ENCODE results near the gene MCRS1.

MCRS1 gene

GRCh38 chr12:49558526-49558925, 9.4 kb downstream of the MCRS1 start:
- POLR2A ChIA-PET = interaction anchor here (0.5 kb wide), 1 partner anchor 50 kb away, joined by 7 read pairs; no protein-coding TSS in a partner anchor
- Histone ChIP-seq H3K9me3 (ENCODE audit: control insufficient read depth, insufficient read depth, low read depth, low read length) (no peaks in the 10 kb centered on the region), H3K27ac (ENCODE audit: extremely low read depth, low read depth, low read length) (no peak overlapping the region), H3K4me1 (ENCODE audit: control insufficient read depth, insufficient read depth, low read length) (no peaks in the 10 kb centered on the region), H3K4me3 (ENCODE audit: low read depth, low read length) (no peak overlapping the region), H3K36me3 (ENCODE audit: control insufficient read depth in 2 of 2, insufficient read depth in 1 of 2, low read length in 2 of 2) (peaks cover 11 to 76% of the 10 kb centered on the region in 2 experiments)
- no peak for TF ChIP-seq ZNF223 (tag by site-specific recombination; IDR thresholded peaks at IDR 0.05)
- no peak for TF ChIP-seq ZSCAN16 (tag by site-specific recombination; IDR thresholded peaks at IDR 0.05)
- TF ChIP-seq ZNF792 (tag by site-specific recombination; IDR thresholded peaks at IDR 0.05) = no peak
- TF ChIP-seq, protein P1, sequence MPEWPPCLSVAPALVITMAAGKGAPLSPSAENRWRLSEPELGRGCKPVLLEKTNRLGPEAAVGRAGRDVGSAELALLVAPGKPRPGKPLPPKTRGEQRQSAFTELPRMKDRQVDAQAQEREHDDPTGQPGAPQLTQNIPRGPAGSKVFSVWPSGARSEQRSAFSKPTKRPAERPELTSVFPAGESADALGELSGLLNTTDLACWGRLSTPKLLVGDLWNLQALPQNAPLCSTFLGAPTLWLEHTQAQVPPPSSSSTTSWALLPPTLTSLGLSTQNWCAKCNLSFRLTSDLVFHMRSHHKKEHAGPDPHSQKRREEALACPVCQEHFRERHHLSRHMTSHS (tag by site-specific recombination; IDR thresholded peaks at IDR 0.05) = no peak
- TF ChIP-seq ZNF449 (tag by site-specific recombination; IDR thresholded peaks at IDR 0.05) = no peak
- TF ChIP-seq GLIS1 (tag by site-specific recombination; IDR thresholded peaks at IDR 0.05) = no peak
- CTCF ChIA-PET = interaction anchor here (0.7 to 4.1 kb wide), 3 partner anchors 22 to 199 kb away, joined by 3 to 15 read pairs (median 4); no protein-coding TSS in a partner anchor

DNA sequence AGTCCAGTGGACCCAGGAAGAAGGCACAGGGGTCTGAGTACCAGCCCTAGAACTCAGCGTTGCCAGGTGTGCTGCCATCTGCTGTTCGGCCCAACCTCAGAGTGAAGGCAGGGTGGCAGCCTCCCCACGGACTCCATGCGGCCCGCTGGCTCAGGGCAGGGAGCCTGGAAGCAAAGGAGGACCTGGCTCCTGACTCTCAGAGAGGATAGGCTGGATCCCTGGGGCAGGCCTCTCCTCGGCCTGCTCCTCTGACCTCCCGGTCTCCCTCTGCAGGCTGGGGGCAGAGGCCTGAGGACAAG, 10.1 kb downstream of the MCRS1 start:
- POLR2A ChIA-PET = interaction anchor here (0.5 to 1.7 kb wide), 3 partner anchors 11 to 49 kb away, joined by 3 to 7 read pairs (median 7); partner anchors contain the start of gene MCRS1
- no peaks in the 10 kb centered on the region for H3K9me3 ChIP-seq (ENCODE audit: control insufficient read depth, insufficient read depth, low read depth, low read length)
- H3K4me1 ChIP-seq (ENCODE audit: control insufficient read depth, insufficient read depth, low read length) = no peaks in the 10 kb centered on the region
- H3K36me3 ChIP-seq (ENCODE audit: control insufficient read depth in 2 of 2, insufficient read depth in 1 of 2, low read length in 2 of 2) = peaks cover 11 to 69% of the 10 kb centered on the region in 2 experiments
- no peak overlapping the region for H3K27ac ChIP-seq (ENCODE audit: extremely low read depth, low read depth, low read length)
- CTCF ChIA-PET = interaction anchor here (0.7 to 4.1 kb wide), 2 partner anchors 23 to 199 kb away, joined by 4 to 15 read pairs; no protein-coding TSS in a partner anchor
- no peak overlapping the region for H3K4me3 ChIP-seq (ENCODE audit: low read depth, low read length)
- TF ChIP-seq ZNF600 (tag by site-specific recombination; IDR thresholded peaks at IDR 0.05) (0 out of 2 replicates have a peak, but pooled peaks have one; percentile 12), ZFP69B (tag by site-specific recombination; IDR thresholded peaks at IDR 0.05) (no peak), ZNF404 (tag by site-specific recombination; IDR thresholded peaks at IDR 0.05) (no peak)
- TF ChIP-seq, protein P2, sequence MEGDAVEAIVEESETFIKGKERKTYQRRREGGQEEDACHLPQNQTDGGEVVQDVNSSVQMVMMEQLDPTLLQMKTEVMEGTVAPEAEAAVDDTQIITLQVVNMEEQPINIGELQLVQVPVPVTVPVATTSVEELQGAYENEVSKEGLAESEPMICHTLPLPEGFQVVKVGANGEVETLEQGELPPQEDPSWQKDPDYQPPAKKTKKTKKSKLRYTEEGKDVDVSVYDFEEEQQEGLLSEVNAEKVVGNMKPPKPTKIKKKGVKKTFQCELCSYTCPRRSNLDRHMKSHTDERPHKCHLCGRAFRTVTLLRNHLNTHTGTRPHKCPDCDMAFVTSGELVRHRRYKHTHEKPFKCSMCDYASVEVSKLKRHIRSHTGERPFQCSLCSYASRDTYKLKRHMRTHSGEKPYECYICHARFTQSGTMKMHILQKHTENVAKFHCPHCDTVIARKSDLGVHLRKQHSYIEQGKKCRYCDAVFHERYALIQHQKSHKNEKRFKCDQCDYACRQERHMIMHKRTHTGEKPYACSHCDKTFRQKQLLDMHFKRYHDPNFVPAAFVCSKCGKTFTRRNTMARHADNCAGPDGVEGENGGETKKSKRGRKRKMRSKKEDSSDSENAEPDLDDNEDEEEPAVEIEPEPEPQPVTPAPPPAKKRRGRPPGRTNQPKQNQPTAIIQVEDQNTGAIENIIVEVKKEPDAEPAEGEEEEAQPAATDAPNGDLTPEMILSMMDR (tag by site-specific recombination; IDR thresholded peaks at IDR 0.05) = peak; percentile 65

GRCh38 chr12:49557187-49557916, 10.6 kb downstream of the MCRS1 start:
- no peak overlapping the region for H3K4me3 ChIP-seq (ENCODE audit: low read depth, low read length)
- no peaks in the 10 kb centered on the region for H3K4me1 ChIP-seq (ENCODE audit: control insufficient read depth, insufficient read depth, low read length)
- no peak for TF ChIP-seq ZNF843 (tag by site-specific recombination; IDR thresholded peaks at IDR 0.05)
- TF ChIP-seq ZBTB17 (tag by site-specific recombination; IDR thresholded peaks at IDR 0.05) = no peak
- TF ChIP-seq, protein P3, sequence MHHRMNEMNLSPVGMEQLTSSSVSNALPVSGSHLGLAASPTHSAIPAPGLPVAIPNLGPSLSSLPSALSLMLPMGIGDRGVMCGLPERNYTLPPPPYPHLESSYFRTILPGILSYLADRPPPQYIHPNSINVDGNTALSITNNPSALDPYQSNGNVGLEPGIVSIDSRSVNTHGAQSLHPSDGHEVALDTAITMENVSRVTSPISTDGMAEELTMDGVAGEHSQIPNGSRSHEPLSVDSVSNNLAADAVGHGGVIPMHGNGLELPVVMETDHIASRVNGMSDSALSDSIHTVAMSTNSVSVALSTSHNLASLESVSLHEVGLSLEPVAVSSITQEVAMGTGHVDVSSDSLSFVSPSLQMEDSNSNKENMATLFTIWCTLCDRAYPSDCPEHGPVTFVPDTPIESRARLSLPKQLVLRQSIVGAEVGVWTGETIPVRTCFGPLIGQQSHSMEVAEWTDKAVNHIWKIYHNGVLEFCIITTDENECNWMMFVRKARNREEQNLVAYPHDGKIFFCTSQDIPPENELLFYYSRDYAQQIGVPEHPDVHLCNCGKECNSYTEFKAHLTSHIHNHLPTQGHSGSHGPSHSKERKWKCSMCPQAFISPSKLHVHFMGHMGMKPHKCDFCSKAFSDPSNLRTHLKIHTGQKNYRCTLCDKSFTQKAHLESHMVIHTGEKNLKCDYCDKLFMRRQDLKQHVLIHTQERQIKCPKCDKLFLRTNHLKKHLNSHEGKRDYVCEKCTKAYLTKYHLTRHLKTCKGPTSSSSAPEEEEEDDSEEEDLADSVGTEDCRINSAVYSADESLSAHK (tag by site-specific recombination; IDR thresholded peaks at IDR 0.05) = no peak
- TF ChIP-seq ZNF214 (tag by site-specific recombination; IDR thresholded peaks at IDR 0.05; ENCODE audit: borderline replicate concordance) = no peak
- no peak for TF ChIP-seq KLF1 (tag by site-specific recombination; IDR thresholded peaks at IDR 0.05)
- TF ChIP-seq ZNF362 (tag by site-specific recombination; IDR thresholded peaks at IDR 0.05) = no peak
- no peak for TF ChIP-seq ZNF16 (tag by site-specific recombination; IDR thresholded peaks at IDR 0.05; ENCODE audit: low read depth)
- H3K9me3 ChIP-seq (ENCODE audit: control insufficient read depth, insufficient read depth, low read depth, low read length) = no peaks in the 10 kb centered on the region
- no peak overlapping the region for H3K27ac ChIP-seq (ENCODE audit: extremely low read depth, low read depth, low read length)
- ChIA-PET CTCF (interaction anchor here (1.0 to 4.1 kb wide), 2 partner anchors 23 to 198 kb away, joined by 3 to 15 read pairs; no protein-coding TSS in a partner anchor), POLR2A (interaction anchor here (0.5 to 1.7 kb wide), 3 partner anchors 11 to 285 kb away, joined by 3 to 7 read pairs (median 3); partner anchors contain the start of gene MCRS1)
- H3K36me3 ChIP-seq (ENCODE audit: control insufficient read depth in 2 of 2, insufficient read depth in 1 of 2, low read length in 2 of 2) = peaks cover 7 to 64% of the 10 kb centered on the region in 2 experiments
